GM12865 (cell line): ENCODE data around the gene TCF7L1.
"Not testable (repeated sequence)": the region's sequence is repeated elsewhere in the genome, so short reads cannot be mapped to it uniquely, and the experiment has no call there.

ENCODE experiments used
- DNase-seq: peaks from one replicate; pipeline ENCODE4 v3.0.0; 2010; ENCODE audit warnings: low read depth
- H3K4me3 ChIP-seq: 2 replicates; pipeline ENCODE4 v1.5.1; 2011; ENCODE audit warnings: mild to moderate bottlenecking, low read depth, low read length, control low read depth
- CTCF ChIP-seq: IDR thresholded peaks from 2 replicates; pipeline ENCODE4 v1.5.1; 2011; ENCODE audit warnings: low read length, control low read depth, low read depth, inconsistent platforms; ENCODE audit not compliant: insufficient read depth; ENCODE audit errors: missing control alignments

Gene TCF7L1

GRCh38 chr2:85112906-85113625, 20.1 kb upstream of the TCF7L1 start:
- TF ChIP-seq CTCF: no peak
- no peak overlapping the region for H3K4me3 ChIP-seq
- DNase-seq: no peak

- TF ChIP-seq CTCF: no peak
- no peak for DNase-seq
- no peak overlapping the region for H3K4me3 ChIP-seq
These were observed 18.4 kb upstream of the TCF7L1 start for GRCh38 chr2:85114586-85115330.

- no peak overlapping the region for H3K4me3 ChIP-seq
- no peak for DNase-seq
- TF ChIP-seq CTCF: no peak
These were observed 17.0 kb upstream of the TCF7L1 start for GRCh38 chr2:85116207-85116606.

- DNase-seq: no peak
- H3K4me3 ChIP-seq: no peak overlapping the region
- no peak for TF ChIP-seq CTCF
These were observed 13.3 kb upstream of the TCF7L1 start for GRCh38 chr2:85119900-85120299.

GRCh38 chr2:85120363-85120762, 12.8 kb upstream of the TCF7L1 start:
- H3K4me3 ChIP-seq: no peak overlapping the region
- DNase-seq: no peak
- no peak for TF ChIP-seq CTCF

- H3K4me3 ChIP-seq, DNase-seq: not testable (repeated sequence)
These were observed 6.7 kb upstream of the TCF7L1 start for GRCh38 chr2:85126462-85126861.

- H3K4me3 ChIP-seq: no peak overlapping the region
- no peak for TF ChIP-seq CTCF
- no peak for DNase-seq
These were observed 3.3 kb upstream of the TCF7L1 start for GRCh38 chr2:85129861-85130260.
